Mesodermal cell (in vitro differentiated cells): ENCODE data around the gene CX3CR1. TPM values are rescaled to one million over a fixed set of nuclear protein-coding genes. Genes with fewer than 3 reads are reported as not detected.
"Not testable (repeated sequence)": the region's sequence is repeated elsewhere in the genome, so short reads cannot be mapped to it uniquely, and the experiment has no call there.

ENCODE experiments used
- H3K27ac ChIP-seq: 2 replicates; pipeline ENCODE4 v1.7.0; 2013; ENCODE audit warnings: mild to moderate bottlenecking, low read depth, low read length, moderate library complexity; ENCODE audit not compliant: severe bottlenecking
- H3K36me3 ChIP-seq: 2 replicates; pipeline ENCODE4 v1.7.1; 2013; ENCODE audit warnings: mild to moderate bottlenecking, low read length, moderate library complexity; ENCODE audit not compliant: control insufficient read depth, insufficient read depth
- H3K4me1 ChIP-seq: one replicate; pipeline ENCODE4 v1.7.1; 2013; ENCODE audit warnings: mild to moderate bottlenecking, low read length; ENCODE audit not compliant: insufficient read depth, control insufficient read depth, poor library complexity, severe bottlenecking
- H3K4me3 ChIP-seq: 2 replicates; pipeline ENCODE4 v1.7.0; 2013; ENCODE audit warnings: low read length, control low read depth, mild to moderate bottlenecking; ENCODE audit not compliant: insufficient read depth, poor library complexity, severe bottlenecking; ENCODE audit errors: extremely low read depth
- H3K9me3 ChIP-seq: 2 replicates; pipeline ENCODE4 v1.7.1; 2013; ENCODE audit warnings: mild to moderate bottlenecking, low read length, moderate library complexity; ENCODE audit not compliant: control insufficient read depth
- WGBS, 2 experiments: methylation state at CpG; one replicate each; pipeline ENCODE4 v1.1.5; 2013; ENCODE audit warnings: missing lambda C conversion rate in 2 of 2; ENCODE audit not compliant: insufficient coverage in 2 of 2; 5-methylcytosine and 5-hydroxymethylcytosine counted together
- polyA plus RNA-seq, 2 experiments: library from polyadenylated mRNA; stranded (reverse); fragments of 50-300 nt; gene quantifications; one replicate each; pipeline ENCODE4 v1.2.3, GENCODE V29; 2013

The CX3CR1 gene, protein sequence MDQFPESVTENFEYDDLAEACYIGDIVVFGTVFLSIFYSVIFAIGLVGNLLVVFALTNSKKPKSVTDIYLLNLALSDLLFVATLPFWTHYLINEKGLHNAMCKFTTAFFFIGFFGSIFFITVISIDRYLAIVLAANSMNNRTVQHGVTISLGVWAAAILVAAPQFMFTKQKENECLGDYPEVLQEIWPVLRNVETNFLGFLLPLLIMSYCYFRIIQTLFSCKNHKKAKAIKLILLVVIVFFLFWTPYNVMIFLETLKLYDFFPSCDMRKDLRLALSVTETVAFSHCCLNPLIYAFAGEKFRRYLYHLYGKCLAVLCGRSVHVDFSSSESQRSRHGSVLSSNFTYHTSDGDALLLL
- polyA plus RNA-seq (2013, experiment 1 of 2): 0.59 TPM
- polyA plus RNA-seq (2013, experiment 2 of 2): 0.46 TPM

DNA sequence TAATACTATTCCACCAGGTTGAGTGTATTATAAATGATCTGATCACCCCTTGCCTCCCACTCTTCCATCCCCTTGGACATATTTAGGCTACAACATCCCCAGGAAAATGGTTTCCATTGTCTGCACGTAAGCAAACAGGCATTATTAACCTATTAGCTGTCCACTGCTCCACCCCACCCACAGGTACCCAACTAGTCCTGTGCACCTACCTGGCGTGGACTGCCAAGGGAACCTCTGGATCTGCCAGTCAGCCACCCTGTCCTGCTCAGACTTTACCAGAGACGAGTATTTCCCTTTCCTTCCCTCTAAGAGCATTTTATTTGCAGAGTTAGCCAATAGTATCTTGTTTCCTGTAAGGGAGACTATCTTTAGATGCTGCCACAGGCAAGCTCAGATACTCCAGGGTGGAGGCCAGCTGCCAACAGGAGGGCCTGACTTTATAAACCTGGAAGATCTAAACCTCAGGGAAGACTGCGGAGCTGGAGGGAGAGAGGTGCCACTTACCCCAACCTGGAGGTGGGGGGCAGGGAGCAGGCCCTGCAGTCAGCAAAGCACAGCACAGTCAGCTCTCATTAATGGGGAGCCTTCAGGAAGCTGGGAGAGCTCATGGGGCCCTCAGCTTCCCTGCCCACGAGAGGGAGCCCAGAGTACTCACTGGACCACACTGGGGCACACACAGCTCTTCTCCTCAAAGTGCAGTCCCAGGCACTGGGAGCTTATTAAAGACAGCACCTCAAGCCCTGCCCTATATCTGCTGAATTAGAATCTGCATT lies at the start of gene CX3CR1:
CX3CR1 (minus strand) TSS at position 292 of the 773 bp plus-strand sequence. CDS start 13,527 bp downstream, outside the sequence.
- WGBS, 2 experiments: 76 to 97% methylated on average over 3 to 5 of the region's 5 CpGs

DNA sequence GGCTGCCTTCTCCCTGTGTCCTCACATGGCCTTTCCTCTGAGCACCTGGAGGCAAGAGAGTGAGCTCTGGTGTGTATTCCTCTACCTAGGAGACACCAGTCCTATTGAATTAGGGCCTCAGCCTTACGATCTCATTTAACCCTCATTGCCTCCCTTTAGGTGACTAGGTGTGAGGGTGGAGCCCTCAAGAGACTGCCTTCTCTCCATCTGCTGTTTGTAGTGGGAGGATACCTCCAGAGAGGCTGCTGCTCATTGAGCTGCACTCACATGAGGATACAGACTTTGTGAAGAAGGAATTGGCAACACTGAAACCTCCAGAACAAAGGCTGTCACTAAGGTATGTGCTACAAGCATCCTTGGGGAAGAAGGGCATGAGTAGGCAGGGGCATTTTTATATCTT lies 49.7 kb upstream of the CX3CR1 start, which contains the start of gene CCR8:
CCR8 (plus strand) TSS at position 217 of the 400 bp plus-strand sequence. CDS start 2,623 bp downstream, outside the sequence.
- H3K9me3 ChIP-seq: no peaks in the 10 kb centered on the region
- no peak within 1 kb of the TSS for H3K4me3 ChIP-seq
- H3K4me1 ChIP-seq: no peaks in the 10 kb centered on the region
- WGBS, 2 experiments: no CpG with 5 or more reads among the region's 1 CpG
- H3K27ac ChIP-seq: no peak within 1 kb of the TSS
- H3K36me3 ChIP-seq: no peaks in the 10 kb centered on the region

More for the DNA sequence above, at the start of gene CX3CR1:
- no peaks in the 10 kb centered on the region for H3K36me3 ChIP-seq
- no peak within 1 kb of the TSS for H3K4me3 ChIP-seq
- no peak within 1 kb of the TSS for H3K27ac ChIP-seq
- no peaks in the 10 kb centered on the region for H3K9me3 ChIP-seq
- peaks cover 11% of the 10 kb centered on the region for H3K4me1 ChIP-seq

DNA sequence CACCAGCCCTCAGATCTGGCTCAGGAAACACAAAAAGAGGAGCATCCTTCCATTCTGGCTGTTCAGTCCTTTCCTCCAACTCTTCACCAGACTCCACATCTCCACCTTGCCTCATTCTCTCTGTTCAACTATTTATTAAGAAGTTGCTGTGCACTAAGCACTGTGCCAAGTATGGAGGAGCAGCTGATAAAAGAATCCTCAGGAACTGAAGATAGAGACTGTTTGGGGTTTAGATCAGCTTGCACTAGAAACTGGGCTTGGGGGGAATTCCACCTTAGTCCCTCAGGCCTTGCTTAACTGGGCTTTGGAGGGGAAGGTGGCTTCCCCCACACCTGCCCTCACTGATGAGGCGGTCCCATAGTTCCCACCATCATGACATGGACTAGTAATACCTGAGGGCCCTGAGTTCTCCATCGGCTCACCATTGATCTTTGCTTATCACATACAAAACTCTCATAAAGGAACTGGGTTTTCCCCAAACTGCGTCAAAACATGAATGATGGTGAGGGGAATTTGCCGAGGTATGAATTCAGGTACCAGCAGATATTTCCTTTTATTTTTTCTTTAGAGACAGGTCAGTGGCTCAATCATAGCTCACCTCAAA lies 48.0 kb upstream of the CX3CR1 start:
- no peaks in the 10 kb centered on the region for H3K4me1 ChIP-seq
- no CpG with 5 or more reads among the region's 4 CpGs for whole genome bisulfite sequencing, 2 experiments
- H3K27ac ChIP-seq: no peak overlapping the region
- no peaks in the 10 kb centered on the region for H3K9me3 ChIP-seq
- no peaks in the 10 kb centered on the region for H3K36me3 ChIP-seq
- H3K4me3 ChIP-seq: no peak overlapping the region

DNA sequence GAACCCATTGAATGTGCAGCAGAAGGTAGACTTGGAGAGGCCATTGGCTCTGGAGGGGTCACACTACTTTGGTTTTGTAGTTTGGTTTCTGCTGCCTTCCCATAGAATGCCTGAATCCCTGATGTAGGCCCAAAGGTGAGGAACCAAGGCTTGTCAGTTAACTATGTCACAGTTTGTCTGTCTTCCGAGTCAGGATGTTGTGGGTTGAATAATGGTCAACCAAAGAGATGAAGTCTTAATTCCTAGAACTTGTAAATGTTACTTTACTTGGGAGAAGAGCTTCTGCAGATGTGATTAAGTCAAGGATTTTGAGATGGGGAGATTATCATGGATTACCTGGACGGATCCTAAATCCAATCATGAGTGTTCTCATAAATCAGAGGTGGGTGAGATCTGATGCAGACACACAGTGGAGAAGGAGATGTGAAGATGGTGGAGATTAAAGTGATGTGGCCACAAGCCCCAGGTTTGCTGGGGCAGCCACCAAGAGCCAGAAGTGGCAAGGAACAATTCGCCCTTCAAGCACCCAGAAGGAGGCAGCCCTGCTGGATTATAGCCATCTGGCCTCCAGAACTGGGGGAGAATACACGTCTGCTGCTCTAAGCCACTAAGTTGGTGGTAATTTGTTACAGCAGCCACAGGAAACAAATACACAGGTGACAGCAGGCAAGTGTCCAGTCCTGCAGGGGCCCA lies 47.4 kb upstream of the CX3CR1 start:
- Histone ChIP-seq H3K36me3 (no peaks in the 10 kb centered on the region), H3K9me3 (no peaks in the 10 kb centered on the region), H3K4me1 (no peaks in the 10 kb centered on the region), H3K4me3 (no peak overlapping the region), H3K27ac (no peak overlapping the region)
- 80 to 92% methylated on average over 4 of the region's 4 CpGs for WGBS, 2 experiments

DNA sequence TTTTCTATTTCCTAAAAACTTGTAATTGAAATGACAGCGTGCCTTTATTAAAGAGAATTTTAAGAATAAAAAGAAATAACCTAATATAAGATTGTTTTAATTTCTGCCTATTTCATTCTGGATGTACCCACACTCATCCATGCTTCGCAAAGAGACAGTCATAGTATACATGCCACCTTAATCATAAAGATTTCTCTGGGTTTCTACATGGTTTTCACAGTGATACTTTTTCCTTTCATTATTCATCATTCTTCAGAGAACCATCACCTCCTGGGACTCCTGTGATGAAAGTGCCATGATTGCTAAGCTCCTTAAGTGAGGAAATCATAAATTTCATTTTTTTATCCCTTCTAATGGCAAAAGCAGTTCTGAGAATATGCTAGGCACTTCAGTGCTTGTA lies 45.4 kb upstream of the CX3CR1 start:
- H3K27ac ChIP-seq: no peak overlapping the region
- H3K4me1 ChIP-seq: no peaks in the 10 kb centered on the region
- no peaks in the 10 kb centered on the region for H3K36me3 ChIP-seq
- no peak overlapping the region for H3K4me3 ChIP-seq
- no peaks in the 10 kb centered on the region for H3K9me3 ChIP-seq
- 100% methylated on average over 1 of the region's 2 CpGs for WGBS, 2 experiments

DNA sequence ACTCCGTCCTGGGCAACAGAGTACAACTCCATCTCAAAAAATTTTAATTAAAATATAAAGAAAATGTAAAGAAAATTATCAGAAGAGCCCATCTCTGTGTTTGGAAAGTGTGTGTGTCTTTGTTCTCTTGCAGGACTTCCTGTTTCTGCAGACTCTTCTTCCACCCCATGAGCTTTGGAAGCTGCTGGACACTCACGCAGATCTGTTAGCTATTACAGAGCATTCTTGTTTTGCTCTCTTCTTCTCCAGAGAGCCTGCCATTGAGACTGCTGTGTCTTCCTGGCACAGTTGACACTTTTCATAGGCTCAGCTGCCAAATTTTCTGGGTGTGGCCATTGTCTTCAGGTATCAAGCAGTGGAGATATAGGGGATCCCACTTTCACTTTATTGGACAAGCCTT lies 43.7 kb upstream of the CX3CR1 start:
- Histone ChIP-seq H3K4me1 (no peaks in the 10 kb centered on the region), H3K9me3 (no peaks in the 10 kb centered on the region), H3K4me3 (no peak overlapping the region), H3K36me3 (no peaks in the 10 kb centered on the region), H3K27ac (no peak overlapping the region)
- 88 to 100% methylated on average over 1 of the region's 2 CpGs for WGBS, 2 experiments

DNA sequence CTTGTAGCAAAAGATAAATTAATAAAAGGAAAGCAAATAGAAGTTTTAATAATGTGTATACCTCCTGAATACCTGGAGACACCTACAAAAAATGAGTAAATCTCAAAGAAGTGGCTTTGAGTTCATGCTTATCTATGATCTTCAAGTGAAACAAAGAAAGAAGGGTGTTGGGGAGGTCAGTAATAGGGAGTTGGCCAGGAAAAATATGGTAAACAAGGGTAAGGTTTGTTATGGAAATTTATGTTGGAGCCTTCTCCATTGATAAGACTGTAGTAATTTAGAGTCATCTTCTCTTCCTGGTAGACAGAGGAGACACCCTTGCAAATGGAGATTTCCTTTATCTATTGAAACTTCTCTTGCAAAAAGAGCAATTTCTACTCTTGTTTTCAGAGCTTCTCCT lies 43.1 kb upstream of the CX3CR1 start:
- no peaks in the 10 kb centered on the region for H3K36me3 ChIP-seq
- no peak overlapping the region for H3K4me3 ChIP-seq
- H3K4me1 ChIP-seq: no peaks in the 10 kb centered on the region
- no peaks in the 10 kb centered on the region for H3K9me3 ChIP-seq
- no peak overlapping the region for H3K27ac ChIP-seq

DNA sequence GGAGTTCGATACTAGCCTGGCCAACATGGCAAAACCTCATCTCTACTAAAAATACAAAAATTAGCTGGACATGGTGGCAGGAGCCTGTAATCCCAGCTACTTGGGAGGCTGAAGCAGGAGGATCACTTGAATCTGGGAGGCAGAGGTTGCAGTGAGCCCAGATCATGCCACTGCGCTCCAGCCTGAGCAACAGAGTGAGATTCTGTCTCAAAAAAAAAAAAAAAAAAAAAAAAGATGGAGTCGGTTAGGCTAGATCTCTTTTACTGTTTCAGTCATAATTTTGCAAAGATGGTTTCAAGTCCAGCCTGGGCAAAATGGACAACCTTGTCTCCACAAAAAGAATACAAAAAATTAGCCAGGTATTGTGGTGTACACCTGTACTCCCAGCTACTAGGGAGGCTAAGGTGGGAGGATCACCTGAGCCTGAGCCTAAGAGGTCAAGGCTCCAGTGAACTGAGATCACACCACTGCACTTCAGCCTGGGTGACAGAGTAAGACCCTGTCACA lies 42.4 kb upstream of the CX3CR1 start:
- H3K27ac ChIP-seq, H3K4me3 ChIP-seq, H3K36me3 ChIP-seq, H3K4me1 ChIP-seq, H3K9me3 ChIP-seq: not testable (repeated sequence)
- no CpG with 5 or more reads among the region's 3 CpGs for WGBS, 2 experiments

DNA sequence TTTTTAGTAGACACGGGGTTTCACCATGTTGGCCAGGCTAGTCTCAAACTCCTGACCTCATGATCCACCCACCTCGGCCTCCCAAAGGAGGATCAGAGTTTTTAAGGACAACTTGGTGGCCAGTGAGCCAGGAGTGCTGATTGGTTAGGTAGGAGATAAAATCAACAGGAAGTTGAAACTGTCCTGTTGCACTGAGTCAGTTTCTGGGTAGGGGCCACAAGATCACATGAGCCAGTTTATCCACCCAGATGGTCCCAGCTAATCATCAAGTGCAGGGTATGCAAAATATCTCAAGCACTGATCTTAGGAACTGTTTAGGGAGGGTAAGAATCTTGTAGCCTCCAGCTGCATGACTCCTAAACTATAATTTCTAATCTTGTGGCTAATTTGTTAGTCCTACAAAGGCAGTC lies 41.7 kb upstream of the CX3CR1 start:
- not testable (repeated sequence) for H3K4me3 ChIP-seq, H3K4me1 ChIP-seq, H3K9me3 ChIP-seq, H3K36me3 ChIP-seq, H3K27ac ChIP-seq
- 100% methylated on average over 2 of the region's 2 CpGs; no CpG with 5 or more reads in 1 of the 2 experiments for WGBS, 2 experiments

DNA sequence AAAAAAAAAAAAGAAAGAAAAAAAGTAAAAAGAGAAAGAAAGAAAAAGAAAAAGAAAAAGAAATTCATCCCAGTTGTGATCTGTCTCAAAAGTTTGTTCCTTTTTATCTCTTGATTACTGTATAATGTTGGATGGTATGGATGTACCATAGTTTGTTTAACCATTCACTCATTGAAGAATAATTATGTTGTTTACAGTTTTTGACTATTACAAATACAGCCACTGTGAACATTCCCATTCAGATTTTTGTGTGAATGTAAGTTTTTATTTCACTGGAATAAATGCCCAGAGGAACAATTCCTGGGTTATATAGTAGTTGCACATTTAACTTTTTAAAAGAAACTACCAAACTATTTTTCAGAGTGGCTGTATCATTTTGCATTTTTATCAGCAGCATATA lies 39.4 kb upstream of the CX3CR1 start:
- Histone ChIP-seq H3K36me3 (no peaks in the 10 kb centered on the region), H3K9me3 (peaks cover 4% of the 10 kb centered on the region), H3K4me1 (no peaks in the 10 kb centered on the region), H3K27ac (no peak overlapping the region), H3K4me3 (no peak overlapping the region)
